Activated T-cell treated with anti-CD3 and anti-CD28 coated beads, Interleukin-2, amount 50 U/mL, for 4 hours (primary cell): Measurements from ENCODE around the gene SP5. TPM values are rescaled to one million over a fixed set of nuclear protein-coding genes. Genes with fewer than 3 reads are reported as not detected.

Experiments
- ATAC-seq, 2 donors: fragments of 200-7000 bp; cut with Tn5 transposase; one replicate each; pipeline ENCODE4 v1.10.0; 2021
- DNase-seq: peaks from one replicate; pipeline ENCODE4 v3.0.0-alpha.2; 2020
- H3K27me3 Mint-ChIP-seq: one replicate; pipeline ENCODE4 v1.8.0; 2021; ENCODE audit warnings: low read depth, mixed read lengths
- H3K36me3 Mint-ChIP-seq: one replicate; pipeline ENCODE4 v1.8.0; 2022; ENCODE audit warnings: mixed read lengths; ENCODE audit not compliant: insufficient read depth
- H3K4me1 Mint-ChIP-seq: one replicate; pipeline ENCODE4 v1.8.0; 2021; ENCODE audit warnings: low read depth, mixed read lengths
- H3K4me3 Mint-ChIP-seq: one replicate; pipeline ENCODE4 v1.8.0; 2021; ENCODE audit warnings: mild to moderate bottlenecking, moderate library complexity, mixed read lengths
- H3K9me3 Mint-ChIP-seq: one replicate; pipeline ENCODE4 v1.8.0; 2021; ENCODE audit warnings: mixed read lengths
- total RNA-seq, 3 donors: library from RNA; stranded (reverse); gene quantifications; one replicate each; pipeline ENCODE4 v1.2.1, GENCODE V29; 2021

SP5 gene
- total RNA-seq, 3 donors from 2014 or later: not detected

- H3K27me3 Mint-ChIP-seq: peaks cover 7% of the 10 kb centered on the region
- no peak for ATAC-seq
- H3K9me3 Mint-ChIP-seq: no peaks in the 10 kb centered on the region
- no peak overlapping the region for H3K4me3 Mint-ChIP-seq
- H3K36me3 Mint-ChIP-seq: no peaks in the 10 kb centered on the region
- DNase-seq: no peak
- no peaks in the 10 kb centered on the region for H3K4me1 Mint-ChIP-seq
Observed at GRCh38 chr2:170695521-170696410, 19.4 kb upstream of the SP5 start.

- ATAC-seq (no peak), DNase-seq (no peak)
- Mint-ChIP-seq H3K36me3 (no peaks in the 10 kb centered on the region), H3K9me3 (no peaks in the 10 kb centered on the region), H3K4me3 (no peak overlapping the region), H3K4me1 (no peaks in the 10 kb centered on the region), H3K27me3 (peaks cover 4% of the 10 kb centered on the region)
Observed at GRCh38 chr2:170696948-170697347, 18.2 kb upstream of the SP5 start.

DNA sequence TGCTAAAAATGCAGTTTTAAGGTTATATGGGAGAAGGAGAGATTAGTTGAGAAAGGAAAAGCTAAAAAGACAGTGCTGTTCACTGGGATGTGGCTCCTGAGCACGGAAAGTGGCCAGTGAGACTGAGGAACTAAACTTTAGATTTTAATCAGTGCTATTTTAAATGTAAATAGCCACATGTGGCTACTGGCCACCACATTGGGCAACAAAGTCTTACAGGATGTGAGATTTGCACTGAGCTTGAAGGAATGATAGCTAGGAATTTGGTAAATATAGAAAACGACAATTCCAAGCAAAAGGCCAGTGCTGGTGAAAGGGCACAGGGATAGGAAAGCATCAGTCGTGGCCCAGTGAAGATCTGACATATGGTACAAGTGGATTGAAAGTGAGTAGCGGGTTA lies 14.1 kb upstream of the SP5 start:
- Mint-ChIP-seq H3K4me3 (no peak overlapping the region), H3K36me3 (no peaks in the 10 kb centered on the region), H3K4me1 (no peaks in the 10 kb centered on the region), H3K9me3 (peaks cover 5% of the 10 kb centered on the region), H3K27me3 (peaks cover 17% of the 10 kb centered on the region)
- ATAC-seq: no peak
- no peak for DNase-seq

- no peaks in the 10 kb centered on the region for H3K4me1 Mint-ChIP-seq
- H3K36me3 Mint-ChIP-seq: no peaks in the 10 kb centered on the region
- peaks cover 5% of the 10 kb centered on the region for H3K9me3 Mint-ChIP-seq
- peaks cover 30% of the 10 kb centered on the region for H3K27me3 Mint-ChIP-seq
- ATAC-seq: no peak
- DNase-seq: no peak
- H3K4me3 Mint-ChIP-seq: no peak overlapping the region
Observed at GRCh38 chr2:170703776-170704476, 11.2 kb upstream of the SP5 start.

DNA sequence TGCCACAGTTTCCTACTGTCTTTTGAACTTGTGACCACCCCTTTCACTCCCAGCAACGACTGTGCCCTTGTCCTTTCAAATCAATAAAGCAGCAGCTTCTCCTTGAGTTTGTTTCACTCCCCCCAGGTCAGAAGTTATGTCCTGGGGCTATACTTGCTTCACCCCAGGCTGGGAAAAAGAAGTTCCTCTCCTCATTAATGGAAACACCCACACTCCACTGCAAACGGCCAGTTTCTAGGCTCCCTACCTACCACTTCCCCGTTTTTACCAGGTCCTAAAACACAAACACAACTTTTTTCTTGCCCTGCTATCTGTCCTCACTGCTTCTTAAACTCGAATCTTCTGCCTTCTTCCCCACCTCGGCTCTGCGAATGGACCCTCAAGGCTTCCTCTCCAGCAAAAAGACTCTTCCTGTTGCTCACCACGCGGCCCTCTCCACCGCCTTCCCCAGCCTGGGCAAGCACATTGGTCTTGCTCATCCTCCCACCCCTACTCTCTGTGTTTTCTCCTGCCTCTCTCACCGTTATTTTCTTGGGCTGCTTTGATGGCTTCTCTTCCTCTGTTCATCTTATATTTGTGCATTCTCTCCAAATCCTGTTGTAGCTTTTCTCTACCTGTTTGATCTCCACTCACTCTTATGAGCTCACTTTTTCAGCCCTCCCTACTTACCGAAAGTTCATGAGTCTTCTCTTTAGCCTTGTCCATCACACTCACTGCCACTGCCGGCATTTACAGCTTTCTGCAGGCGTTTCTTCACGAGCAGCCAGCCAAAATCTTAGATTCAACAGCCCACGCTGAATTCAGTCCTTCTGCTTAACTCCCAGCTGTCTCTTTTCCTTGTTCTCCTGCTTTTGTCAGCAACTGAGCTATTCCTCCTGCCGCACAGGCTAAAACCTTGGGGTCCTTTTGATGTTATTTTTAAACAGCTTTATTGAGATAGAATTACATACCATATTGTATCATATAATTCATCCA lies 7.0 kb upstream of the SP5 start:
- peaks cover 11% of the 10 kb centered on the region for H3K4me1 Mint-ChIP-seq

GRCh38 chr2:170710609-170710979 lies 4.5 kb upstream of the SP5 start:
- H3K9me3 Mint-ChIP-seq: no peaks in the 10 kb centered on the region
- H3K4me3 Mint-ChIP-seq: no peak overlapping the region
- no peaks in the 10 kb centered on the region for H3K36me3 Mint-ChIP-seq
- H3K27me3 Mint-ChIP-seq: peaks cover 61% of the 10 kb centered on the region
- DNase-seq (no peak), ATAC-seq (no peak)
- H3K4me1 Mint-ChIP-seq: peaks cover 21% of the 10 kb centered on the region

More for the DNA sequence above, 7.0 kb upstream of the SP5 start:
- DNase-seq (no peak), ATAC-seq (no peak)
- H3K27me3 Mint-ChIP-seq: peaks cover 54% of the 10 kb centered on the region
- H3K36me3 Mint-ChIP-seq: no peaks in the 10 kb centered on the region
- H3K9me3 Mint-ChIP-seq: peaks cover 2% of the 10 kb centered on the region
- H3K4me3 Mint-ChIP-seq: no peak overlapping the region

GRCh38 chr2:170711196-170711773 lies 3.9 kb upstream of the SP5 start:
- DNase-seq (no peak), ATAC-seq (no peak)
- Mint-ChIP-seq H3K4me3 (no peak overlapping the region), H3K9me3 (no peaks in the 10 kb centered on the region), H3K36me3 (no peaks in the 10 kb centered on the region), H3K27me3 (peaks cover 60% of the 10 kb centered on the region), H3K4me1 (peaks cover 24% of the 10 kb centered on the region)

DNA sequence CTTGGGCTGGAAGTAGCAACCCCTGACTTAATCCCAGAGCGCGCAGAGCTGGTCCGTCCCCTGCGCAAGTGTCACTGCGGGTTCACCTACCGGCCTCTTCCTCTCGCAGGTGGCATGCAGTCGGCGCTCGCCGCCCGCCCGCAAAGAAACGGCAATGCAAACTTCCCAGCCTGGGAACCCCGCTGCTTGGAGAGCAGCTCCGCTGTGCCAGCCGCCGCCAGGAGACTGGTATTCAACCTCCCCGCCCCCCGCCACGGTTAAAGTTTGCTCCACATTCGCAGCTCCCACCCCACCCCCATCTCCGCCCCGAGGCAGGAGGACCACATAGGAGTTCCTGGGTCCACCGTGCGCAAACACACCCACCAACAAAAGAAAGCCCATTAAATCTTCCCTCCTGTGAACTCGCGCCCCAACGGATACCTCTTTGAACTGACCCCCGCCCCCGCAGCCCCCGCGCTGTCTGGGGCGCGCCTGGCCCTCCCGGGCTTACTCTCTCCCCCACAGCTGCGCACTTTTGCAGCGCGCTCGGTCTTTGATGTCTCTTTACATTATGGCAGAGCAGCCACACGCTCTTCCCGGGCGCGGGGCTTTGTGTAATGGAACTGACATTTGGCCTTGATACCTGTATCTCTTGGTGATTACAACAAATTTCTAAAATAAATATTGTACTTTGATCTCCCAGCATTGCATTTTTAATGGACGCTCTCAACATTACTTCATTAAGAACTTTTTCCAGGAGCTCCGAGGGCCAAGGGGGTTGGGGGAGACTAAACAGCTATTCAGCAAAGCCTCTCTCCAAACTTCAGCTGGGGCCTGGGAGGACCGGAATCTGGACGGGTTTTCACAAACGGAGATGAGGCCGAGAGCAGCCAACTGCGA lies 3.1 kb upstream of the SP5 start:
- H3K9me3 Mint-ChIP-seq: no peaks in the 10 kb centered on the region
- peak overlapping the region; percentile 29 for H3K4me3 Mint-ChIP-seq
- DNase-seq (no peak), ATAC-seq (no peak)
- H3K27me3 Mint-ChIP-seq: peaks cover 62% of the 10 kb centered on the region
- no peaks in the 10 kb centered on the region for H3K36me3 Mint-ChIP-seq
- peaks cover 25% of the 10 kb centered on the region for H3K4me1 Mint-ChIP-seq

- H3K4me3 Mint-ChIP-seq: no peak overlapping the region
- ATAC-seq (no peak), DNase-seq (no peak)
- H3K9me3 Mint-ChIP-seq: no peaks in the 10 kb centered on the region
- H3K36me3 Mint-ChIP-seq: no peaks in the 10 kb centered on the region
- peaks cover 67% of the 10 kb centered on the region for H3K27me3 Mint-ChIP-seq
- peaks cover 31% of the 10 kb centered on the region for H3K4me1 Mint-ChIP-seq
Observed at GRCh38 chr2:170712653-170713542, 2.2 kb upstream of the SP5 start.

GRCh38 chr2:170713543-170714380 lies 1.4 kb upstream of the SP5 start:
- Mint-ChIP-seq H3K4me1 (peaks cover 33% of the 10 kb centered on the region), H3K36me3 (no peaks in the 10 kb centered on the region), H3K9me3 (no peaks in the 10 kb centered on the region), H3K4me3 (peak overlapping the region; percentile 39), H3K27me3 (peaks cover 67% of the 10 kb centered on the region)
- DNase-seq: no peak
- peak in 1 of 2 donors; percentile 14 for ATAC-seq

DNA sequence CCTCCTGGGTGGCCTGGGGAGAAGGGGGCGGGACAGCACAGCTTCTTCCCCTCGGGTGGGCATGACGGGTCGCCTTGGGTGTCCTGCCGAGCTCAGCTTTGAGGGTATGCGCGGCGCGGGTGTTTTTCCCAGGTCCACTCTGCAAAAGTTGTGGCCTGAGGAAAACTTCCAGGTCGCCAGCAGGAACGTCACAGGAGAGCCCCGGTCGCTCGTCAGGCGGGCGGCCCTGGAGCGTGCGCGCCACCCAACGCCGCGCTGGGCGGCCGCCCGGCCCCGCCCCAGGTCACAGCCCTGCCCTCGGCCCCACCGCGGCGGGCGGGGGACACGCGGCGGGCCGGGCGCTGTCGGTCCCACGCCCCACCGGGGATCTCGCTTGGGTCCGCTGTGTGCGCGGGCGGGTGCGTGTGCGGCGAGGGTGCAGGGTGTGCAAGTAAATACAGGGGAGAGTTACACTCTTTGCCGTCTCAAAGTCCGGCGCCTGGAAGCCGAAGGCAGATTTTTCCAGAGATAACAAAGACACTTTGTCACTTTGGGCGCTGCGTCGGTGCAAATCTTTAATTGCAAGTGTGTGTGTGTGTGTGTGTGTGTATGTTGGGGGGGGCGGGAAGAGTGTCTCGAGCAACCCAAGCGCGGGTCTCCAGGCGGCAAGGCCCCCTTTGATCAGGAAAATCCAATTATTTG lies 616 bp upstream of the SP5 start:
- DNase-seq: no peak
- no peaks in the 10 kb centered on the region for H3K9me3 Mint-ChIP-seq
- H3K36me3 Mint-ChIP-seq: no peaks in the 10 kb centered on the region
- peaks cover 33% of the 10 kb centered on the region for H3K4me1 Mint-ChIP-seq
- H3K4me3 Mint-ChIP-seq: peak overlapping the region; percentile 78
- H3K27me3 Mint-ChIP-seq: peaks cover 71% of the 10 kb centered on the region
- ATAC-seq: peak; percentile 32 to 48
